ENCODE results near the gene INTS11.
A peak's percentile ranks its signal among the peaks of the same experiment; 100 is the strongest.

Gene INTS11

DNA sequence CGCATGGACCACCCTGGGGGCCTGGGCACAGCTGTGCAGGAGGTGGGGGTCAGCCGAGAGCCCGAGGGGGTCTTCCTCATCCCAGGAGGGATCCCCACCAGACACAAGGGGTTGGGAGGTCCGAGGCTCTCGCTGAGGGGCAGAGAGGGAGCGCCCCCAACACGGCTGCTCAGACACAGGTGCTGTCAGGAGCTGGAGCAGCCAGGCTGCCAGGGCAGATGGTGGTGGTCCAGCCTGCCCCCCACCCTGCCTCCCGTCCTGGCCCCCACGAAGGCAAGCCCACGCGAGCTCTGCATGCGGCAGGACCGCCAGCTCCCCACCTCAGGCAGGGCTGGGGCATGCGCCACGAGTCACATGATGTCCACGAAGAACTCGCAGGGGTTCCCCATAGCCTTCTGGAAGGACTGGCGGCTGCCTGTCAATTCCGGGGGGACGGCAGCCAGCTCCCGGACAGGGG, 11.4 kb upstream of the INTS11 start:
- TF ChIP-seq TCF12 (IDR thresholded peaks at IDR 0.05; ENCODE audit: low read depth) (no peak), NFIC (IDR thresholded peaks at IDR 0.05) (no peak), RAD21 (IDR thresholded peaks at IDR 0.05; ENCODE audit: low read depth) (no peak), TAF1 (IDR thresholded peaks at IDR 0.05; ENCODE audit: low read depth) (no peak), EP300 (IDR thresholded peaks at IDR 0.05; ENCODE audit: borderline replicate concordance) (no peak), CEBPB (IDR thresholded peaks at IDR 0.05) (no peak), YY1 (IDR thresholded peaks at IDR 0.05; ENCODE audit: low read depth) (no peak), FOXM1 (IDR thresholded peaks at IDR 0.05; ENCODE audit: borderline replicate concordance, low read depth) (no peak), ZBTB7A (IDR thresholded peaks at IDR 0.05; ENCODE audit: low read depth) (no peak), EGR1 (IDR thresholded peaks at IDR 0.05) (no peak), TEAD4 (IDR thresholded peaks at IDR 0.05) (no peak), CREB1 (IDR thresholded peaks at IDR 0.05; ENCODE audit: low read depth) (no peak)
- TF ChIP-seq, protein P1, sequence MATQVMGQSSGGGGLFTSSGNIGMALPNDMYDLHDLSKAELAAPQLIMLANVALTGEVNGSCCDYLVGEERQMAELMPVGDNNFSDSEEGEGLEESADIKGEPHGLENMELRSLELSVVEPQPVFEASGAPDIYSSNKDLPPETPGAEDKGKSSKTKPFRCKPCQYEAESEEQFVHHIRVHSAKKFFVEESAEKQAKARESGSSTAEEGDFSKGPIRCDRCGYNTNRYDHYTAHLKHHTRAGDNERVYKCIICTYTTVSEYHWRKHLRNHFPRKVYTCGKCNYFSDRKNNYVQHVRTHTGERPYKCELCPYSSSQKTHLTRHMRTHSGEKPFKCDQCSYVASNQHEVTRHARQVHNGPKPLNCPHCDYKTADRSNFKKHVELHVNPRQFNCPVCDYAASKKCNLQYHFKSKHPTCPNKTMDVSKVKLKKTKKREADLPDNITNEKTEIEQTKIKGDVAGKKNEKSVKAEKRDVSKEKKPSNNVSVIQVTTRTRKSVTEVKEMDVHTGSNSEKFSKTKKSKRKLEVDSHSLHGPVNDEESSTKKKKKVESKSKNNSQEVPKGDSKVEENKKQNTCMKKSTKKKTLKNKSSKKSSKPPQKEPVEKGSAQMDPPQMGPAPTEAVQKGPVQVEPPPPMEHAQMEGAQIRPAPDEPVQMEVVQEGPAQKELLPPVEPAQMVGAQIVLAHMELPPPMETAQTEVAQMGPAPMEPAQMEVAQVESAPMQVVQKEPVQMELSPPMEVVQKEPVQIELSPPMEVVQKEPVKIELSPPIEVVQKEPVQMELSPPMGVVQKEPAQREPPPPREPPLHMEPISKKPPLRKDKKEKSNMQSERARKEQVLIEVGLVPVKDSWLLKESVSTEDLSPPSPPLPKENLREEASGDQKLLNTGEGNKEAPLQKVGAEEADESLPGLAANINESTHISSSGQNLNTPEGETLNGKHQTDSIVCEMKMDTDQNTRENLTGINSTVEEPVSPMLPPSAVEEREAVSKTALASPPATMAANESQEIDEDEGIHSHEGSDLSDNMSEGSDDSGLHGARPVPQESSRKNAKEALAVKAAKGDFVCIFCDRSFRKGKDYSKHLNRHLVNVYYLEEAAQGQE (IDR thresholded peaks at IDR 0.05; ENCODE audit: low read depth): no peak
- TF ChIP-seq, protein P2, sequence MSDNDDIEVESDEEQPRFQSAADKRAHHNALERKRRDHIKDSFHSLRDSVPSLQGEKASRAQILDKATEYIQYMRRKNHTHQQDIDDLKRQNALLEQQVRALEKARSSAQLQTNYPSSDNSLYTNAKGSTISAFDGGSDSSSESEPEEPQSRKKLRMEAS (IDR thresholded peaks at IDR 0.05): no peak
- TF ChIP-seq, protein P3, sequence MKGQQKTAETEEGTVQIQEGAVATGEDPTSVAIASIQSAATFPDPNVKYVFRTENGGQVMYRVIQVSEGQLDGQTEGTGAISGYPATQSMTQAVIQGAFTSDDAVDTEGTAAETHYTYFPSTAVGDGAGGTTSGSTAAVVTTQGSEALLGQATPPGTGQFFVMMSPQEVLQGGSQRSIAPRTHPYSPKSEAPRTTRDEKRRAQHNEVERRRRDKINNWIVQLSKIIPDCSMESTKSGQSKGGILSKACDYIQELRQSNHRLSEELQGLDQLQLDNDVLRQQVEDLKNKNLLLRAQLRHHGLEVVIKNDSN (IDR thresholded peaks at IDR 0.05): no peak

GRCh38 chr1:1335283-1335682, 10.8 kb upstream of the INTS11 start:
- TF ChIP-seq CREB1 (IDR thresholded peaks at IDR 0.05; ENCODE audit: low read depth): no peak
- no peak for TF ChIP-seq RAD21 (IDR thresholded peaks at IDR 0.05; ENCODE audit: low read depth)
- TF ChIP-seq EGR1 (IDR thresholded peaks at IDR 0.05): no peak
- TF ChIP-seq, protein P3 (IDR thresholded peaks at IDR 0.05): no peak

- TF ChIP-seq EP300 (IDR thresholded peaks at IDR 0.05; ENCODE audit: borderline replicate concordance): no peak
- peak; percentile 39; the same call in 1 of the 2 replicates for TF ChIP-seq EGR1 (IDR thresholded peaks at IDR 0.05)
- TF ChIP-seq TCF12 (IDR thresholded peaks at IDR 0.05; ENCODE audit: low read depth): no peak
- TF ChIP-seq, protein P1 (IDR thresholded peaks at IDR 0.05; ENCODE audit: low read depth): peak; percentile 99
- peak; percentile 99 for TF ChIP-seq ZBTB7A (IDR thresholded peaks at IDR 0.05; ENCODE audit: low read depth)
- TF ChIP-seq, protein P2 (IDR thresholded peaks at IDR 0.05): 0 out of 2 replicates have a peak, but pooled peaks have one; percentile 53
- TF ChIP-seq CREB1 (IDR thresholded peaks at IDR 0.05; ENCODE audit: low read depth): no peak
These were observed 10.4 kb upstream of the INTS11 start for GRCh38 chr1:1334835-1335234.

DNA sequence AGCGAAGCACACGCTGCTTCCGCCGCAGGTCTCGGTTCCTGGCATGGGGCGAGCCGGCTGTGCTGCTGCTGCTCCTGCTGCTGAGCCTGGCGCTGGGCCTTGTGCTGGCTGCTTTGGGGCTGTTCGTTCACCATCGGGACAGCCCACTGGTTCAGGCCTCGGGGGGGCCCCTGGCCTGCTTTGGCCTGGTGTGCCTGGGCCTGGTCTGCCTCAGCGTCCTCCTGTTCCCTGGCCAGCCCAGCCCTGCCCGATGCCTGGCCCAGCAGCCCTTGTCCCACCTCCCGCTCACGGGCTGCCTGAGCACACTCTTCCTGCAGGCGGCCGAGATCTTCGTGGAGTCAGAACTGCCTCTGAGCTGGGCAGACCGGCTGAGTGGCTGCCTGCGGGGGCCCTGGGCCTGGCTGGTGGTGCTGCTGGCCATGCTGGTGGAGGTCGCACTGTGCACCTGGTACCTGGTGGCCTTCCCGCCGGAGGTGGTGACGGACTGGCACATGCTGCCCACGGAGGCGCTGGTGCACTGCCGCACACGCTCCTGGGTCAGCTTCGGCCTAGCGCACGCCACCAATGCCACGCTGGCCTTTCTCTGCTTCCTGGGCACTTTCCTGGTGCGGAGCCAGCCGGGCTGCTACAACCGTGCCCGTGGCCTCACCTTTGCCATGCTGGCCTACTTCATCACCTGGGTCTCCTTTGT, 9.2 kb upstream of the INTS11 start:
- no peak for TF ChIP-seq NFIC (IDR thresholded peaks at IDR 0.05)
- TF ChIP-seq, protein P3 (IDR thresholded peaks at IDR 0.05): no peak
- TF ChIP-seq EGR1 (IDR thresholded peaks at IDR 0.05): no peak
- no peak for TF ChIP-seq ZBTB7A (IDR thresholded peaks at IDR 0.05; ENCODE audit: low read depth)
- TF ChIP-seq RAD21 (IDR thresholded peaks at IDR 0.05; ENCODE audit: low read depth): no peak
- TF ChIP-seq CREB1 (IDR thresholded peaks at IDR 0.05; ENCODE audit: low read depth): no peak
- no peak for TF ChIP-seq TAF1 (IDR thresholded peaks at IDR 0.05; ENCODE audit: low read depth)
- no peak for TF ChIP-seq EP300 (IDR thresholded peaks at IDR 0.05; ENCODE audit: borderline replicate concordance)
- no peak for TF ChIP-seq YY1 (IDR thresholded peaks at IDR 0.05; ENCODE audit: low read depth)
- TF ChIP-seq TCF12 (IDR thresholded peaks at IDR 0.05; ENCODE audit: low read depth): no peak

- TF ChIP-seq TEAD4 (IDR thresholded peaks at IDR 0.05) (no peak), RAD21 (IDR thresholded peaks at IDR 0.05; ENCODE audit: low read depth) (no peak), ZBTB7A (IDR thresholded peaks at IDR 0.05; ENCODE audit: low read depth) (no peak)
These were observed 8.5 kb upstream of the INTS11 start for GRCh38 chr1:1332774-1333480.
